ENCODE data around the gene TSKS.

DNA sequence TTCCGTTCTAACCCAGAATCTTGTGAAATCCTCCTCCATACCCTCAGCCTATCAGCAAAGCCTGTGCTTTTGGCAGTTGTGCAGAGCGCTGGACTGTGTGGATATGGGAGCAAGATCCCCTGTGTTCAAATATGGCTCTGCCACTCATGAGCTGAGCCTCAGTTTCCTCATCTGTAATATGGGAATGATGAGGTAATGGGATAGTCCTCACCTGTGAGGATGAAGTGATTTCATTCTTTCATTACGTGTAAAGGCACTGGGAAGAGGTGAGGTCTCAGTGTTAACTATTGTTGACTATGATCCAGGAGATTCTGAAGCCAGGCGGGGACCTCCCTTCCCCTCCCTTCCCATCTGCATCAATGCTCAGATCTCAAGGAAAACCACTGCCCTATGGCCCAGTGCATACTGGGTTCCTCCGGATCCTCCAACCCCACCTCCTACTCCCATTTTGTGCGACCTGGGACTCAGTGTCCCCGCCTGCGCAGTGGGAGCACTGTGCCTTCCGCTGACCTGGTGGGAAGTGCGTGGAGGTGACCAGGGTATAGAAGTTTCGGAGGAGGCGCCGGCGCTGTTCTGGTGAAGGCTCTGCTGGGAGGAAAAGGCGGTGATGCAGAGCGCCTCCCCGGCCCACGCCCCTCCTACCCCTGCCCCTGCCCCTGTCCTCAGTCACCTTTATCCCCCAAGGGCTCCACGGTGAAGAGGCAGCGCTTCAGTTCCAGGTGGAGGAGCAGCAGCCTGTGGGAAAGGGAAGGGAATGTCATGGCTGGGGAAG lies 45.0 kb upstream of the TSKS start:
- TF ChIP-seq, protein P1, sequence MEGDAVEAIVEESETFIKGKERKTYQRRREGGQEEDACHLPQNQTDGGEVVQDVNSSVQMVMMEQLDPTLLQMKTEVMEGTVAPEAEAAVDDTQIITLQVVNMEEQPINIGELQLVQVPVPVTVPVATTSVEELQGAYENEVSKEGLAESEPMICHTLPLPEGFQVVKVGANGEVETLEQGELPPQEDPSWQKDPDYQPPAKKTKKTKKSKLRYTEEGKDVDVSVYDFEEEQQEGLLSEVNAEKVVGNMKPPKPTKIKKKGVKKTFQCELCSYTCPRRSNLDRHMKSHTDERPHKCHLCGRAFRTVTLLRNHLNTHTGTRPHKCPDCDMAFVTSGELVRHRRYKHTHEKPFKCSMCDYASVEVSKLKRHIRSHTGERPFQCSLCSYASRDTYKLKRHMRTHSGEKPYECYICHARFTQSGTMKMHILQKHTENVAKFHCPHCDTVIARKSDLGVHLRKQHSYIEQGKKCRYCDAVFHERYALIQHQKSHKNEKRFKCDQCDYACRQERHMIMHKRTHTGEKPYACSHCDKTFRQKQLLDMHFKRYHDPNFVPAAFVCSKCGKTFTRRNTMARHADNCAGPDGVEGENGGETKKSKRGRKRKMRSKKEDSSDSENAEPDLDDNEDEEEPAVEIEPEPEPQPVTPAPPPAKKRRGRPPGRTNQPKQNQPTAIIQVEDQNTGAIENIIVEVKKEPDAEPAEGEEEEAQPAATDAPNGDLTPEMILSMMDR (IDR thresholded peaks at IDR 0.05): no peak
- no peak for TF ChIP-seq POLR2A (IDR thresholded peaks at IDR 0.05)

Data from testis (tissue), 2 donors.